Erythroblast (primary cell): ENCODE results near the gene CCDC158.
"Not testable (repeated sequence)": the region's sequence is repeated elsewhere in the genome, so short reads cannot be mapped to it uniquely, and the experiment has no call there.

Source experiments
- GATA1 ChIP-seq: IDR thresholded peaks from 2 replicates; pipeline ENCODE4 v1.6.1; 2011; ENCODE audit warnings: low read depth, mild to moderate bottlenecking, control low read depth, low read length, moderate library complexity
- POLR2A ChIP-seq: IDR thresholded peaks from 2 replicates; pipeline ENCODE4 v1.6.1; 2011; ENCODE audit warnings: mild to moderate bottlenecking, low read length

DNA sequence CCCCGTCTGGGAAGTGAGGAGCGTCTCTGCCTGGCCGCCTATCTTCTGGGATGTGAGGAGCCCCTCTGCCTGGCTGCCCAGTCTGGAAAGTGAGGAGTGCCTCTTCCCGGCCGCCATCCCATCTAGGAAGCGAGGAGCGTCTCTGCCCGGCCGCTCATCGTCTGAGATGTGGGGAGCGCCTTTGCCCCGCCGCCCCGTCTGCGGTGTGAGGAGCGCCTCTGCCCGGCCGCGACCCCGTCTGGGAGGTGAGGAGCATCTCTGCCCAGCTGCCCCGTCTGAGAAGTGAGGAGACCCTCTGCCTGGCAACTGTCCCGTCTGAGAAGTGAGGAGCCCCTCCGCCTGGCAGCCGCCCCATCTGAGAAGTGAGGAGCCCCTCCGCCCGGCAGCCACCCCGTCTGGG is 2.2 kb upstream of the CCDC158 start:
- not testable (repeated sequence) for TF ChIP-seq POLR2A, GATA1
